Measurements from ENCODE around the gene YLPM1.

The YLPM1 gene

DNA sequence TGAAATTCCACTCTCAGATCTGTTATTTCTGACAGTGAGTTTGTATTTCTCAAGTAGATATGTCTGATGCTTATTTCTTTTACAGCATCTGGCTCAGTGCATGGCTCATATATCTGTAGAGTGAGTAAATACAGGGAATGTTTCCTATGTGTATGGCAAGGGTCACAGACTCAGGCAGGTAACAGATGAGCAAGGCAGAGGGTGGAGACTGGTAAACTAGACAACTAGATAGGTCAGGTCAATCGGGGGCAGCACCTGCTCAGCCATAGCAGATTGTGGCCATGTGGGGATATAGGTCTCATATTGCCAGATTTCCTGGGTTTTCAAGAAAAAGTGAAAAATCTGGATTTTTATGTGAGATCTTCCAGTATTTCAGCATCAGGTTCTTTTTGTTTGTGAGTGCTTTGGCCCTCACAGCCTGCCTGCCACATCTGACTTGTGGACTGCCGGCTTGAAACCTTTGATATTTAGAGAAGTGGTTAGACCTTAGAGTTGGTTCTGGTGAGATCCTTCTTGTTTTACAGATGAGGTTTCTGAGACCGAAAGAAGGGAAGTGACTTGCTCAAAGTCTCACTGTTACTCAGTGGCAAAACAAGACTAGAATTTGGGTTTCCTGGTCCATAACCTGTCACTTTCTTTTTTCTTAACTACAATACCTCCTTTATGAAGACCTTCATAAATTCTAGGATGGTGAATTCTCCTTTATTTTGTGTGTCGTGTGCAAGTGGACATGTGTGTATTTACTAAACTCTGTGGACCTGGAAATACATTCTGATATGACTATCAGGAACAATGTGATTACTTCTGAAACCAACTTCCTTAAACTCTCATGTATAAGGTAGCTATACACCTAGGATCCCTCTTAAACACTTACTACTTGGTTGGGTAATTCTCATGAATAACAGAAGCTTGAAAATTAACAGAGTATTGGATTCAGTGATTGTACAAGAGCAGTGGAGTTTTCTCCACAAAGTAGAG is 78.4 kb downstream of the YLPM1 start:
- no peak for DNase-seq

DNA sequence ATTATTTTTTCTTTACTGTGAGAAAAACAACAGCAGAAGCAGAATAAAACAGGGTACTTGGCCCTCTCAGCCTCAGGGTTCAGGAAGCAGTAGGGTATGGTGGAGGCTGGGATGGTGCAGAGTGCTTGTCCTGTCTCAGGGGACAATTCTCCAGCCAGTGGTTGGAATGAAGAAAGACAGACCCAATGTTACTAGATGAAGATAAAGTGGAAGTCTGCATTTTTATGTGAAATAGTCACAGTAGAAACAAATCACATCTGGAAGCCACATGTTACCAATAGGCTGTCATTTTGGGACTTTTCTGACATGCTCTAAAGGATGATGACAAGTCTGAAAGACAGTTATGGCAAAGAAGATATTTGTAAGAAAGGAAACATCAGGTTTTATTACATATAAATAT is 80.5 kb downstream of the YLPM1 start:
- no peak for DNase-seq

DNA sequence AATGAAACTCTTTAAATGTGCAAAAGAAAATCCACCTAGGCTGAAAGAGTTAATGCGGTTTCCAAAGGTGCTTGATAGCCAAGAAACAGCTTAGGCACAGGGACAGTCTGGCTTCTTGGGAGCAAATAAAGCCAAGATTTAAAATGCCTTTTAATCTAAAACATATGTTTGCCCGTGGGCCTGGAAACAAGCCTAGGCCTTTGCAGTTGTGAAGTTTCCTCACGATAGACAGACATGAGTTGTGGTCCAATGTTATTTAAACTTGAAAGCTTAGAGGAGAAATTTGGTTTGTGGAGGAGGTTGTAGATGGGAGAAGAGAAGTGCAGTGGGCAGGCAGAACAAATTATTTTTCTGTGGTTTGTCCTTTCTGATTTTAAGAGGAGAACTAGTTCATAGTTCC is 83.1 kb downstream of the YLPM1 start:
- no peak for DNase-seq

DNA sequence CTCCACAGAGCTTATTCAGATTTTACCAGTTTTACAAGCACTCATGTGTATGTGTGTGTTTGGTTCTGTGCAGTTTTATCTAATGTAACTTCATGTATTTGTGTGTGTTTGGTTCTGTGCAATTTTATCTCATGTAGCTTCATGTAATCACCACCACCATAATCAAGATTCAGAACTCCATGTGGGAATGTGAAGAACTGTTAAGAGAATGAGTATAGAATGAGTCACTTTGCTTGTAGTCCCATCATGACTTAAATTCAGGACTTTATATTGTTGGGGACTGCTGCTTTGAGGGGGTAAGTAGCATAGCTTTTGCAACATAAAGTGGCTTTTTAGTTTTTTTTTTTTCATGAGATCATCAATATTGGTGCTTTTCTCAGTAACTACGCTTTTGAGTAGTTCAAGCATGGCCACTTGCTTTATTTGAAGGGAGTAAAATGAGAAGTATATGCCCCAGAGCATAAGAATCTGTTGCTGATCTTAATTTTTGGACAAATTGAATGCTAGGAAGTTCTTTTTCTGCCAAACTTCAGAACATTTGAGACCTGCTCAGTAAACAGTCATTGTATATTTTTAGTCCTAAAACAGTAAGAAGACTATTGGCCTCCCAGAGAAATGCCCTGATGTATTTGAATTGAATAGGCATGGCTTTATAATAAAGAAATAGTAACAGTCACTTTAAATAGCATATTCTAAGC is 84.0 kb downstream of the YLPM1 start:
- no peak for DNase-seq

DNA sequence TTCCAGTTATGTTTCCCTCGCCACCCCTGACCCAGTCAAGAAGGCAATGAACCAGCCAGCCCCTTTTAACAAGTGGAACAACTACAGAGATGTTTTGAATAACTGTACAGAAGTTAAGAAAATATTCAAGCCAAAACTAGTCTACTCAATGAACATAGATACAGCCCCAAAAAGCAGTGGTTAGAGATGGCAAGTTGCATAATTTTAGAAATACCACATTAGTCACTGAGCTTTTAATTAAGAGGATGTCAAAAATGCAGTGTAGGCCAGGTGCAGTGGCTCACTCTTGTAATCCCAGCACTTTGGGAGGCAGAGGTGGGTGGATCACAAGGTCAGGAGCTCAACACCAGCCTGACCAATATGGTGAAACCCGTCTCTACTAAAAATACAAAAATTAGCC is 85.7 kb downstream of the YLPM1 start:
- DNase-seq, result no peak

DNA sequence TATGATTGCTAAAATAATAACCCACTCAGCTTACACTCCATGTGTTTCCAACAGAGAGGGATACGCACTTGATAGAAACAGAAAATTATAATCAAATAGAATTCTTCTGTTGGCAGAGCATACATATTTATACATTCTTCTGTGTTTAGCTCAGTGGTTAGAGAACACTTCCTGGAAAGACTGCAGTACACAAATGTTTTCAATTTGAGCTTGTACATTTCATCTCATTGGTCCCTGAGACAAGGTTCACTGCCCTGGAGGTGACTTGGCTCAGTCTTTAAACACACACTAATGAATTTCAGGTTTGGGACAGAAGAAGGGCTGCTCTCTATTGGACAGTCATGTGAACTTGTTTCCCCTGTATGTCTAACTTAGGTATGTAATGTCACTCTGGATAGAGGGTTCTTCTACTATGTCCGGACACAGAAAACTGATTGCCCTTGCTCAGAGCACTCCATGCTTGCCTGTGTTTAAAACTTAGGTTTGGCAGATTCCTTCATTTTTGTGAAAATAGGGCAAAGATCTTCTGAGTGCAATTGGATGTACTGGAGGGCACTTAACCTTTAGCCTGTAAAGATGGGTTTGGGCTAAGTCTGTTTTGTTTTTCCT is 89.9 kb downstream of the YLPM1 start:
- DNase-seq, result no peak

DNA sequence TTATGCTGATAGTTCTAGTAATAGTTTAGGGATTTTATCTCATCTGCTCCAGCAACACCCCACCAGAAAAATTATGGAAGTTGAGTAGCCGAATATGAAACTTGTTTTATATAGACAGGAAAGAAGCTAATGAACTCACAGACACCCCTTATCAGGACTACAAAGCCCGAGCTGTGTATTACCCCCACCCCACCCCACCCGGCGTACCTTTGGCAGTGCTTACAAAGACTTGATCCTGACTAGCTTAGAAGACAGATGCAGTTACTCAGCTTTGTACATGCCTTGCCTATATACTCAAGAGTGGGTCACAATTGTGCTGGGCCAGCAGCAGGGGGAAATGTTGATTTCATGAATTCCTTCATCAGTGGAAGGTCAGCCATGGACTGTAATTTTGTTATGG is 90.5 kb downstream of the YLPM1 start:
- DNase-seq, result no peak

DNA sequence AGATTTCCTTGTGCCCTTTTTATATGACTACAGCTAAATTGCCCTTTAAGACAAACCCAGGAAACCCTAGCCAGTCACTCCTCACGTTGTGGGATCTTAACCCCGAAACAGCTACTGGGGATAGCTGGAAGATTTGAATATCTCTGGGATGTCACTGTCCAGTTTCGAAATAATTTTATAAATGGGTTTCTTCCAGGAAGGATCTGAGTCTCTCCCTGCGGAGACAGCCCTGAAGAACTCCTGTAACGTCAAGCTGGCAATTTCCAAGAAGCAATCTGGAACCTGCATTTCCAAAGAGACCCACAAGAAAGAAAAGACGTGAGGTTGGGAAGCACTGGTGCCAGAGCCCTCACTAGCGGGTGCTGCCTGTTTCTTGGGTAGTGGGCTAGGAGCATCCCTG is 91.9 kb downstream of the YLPM1 start:
- no peak for DNase-seq

DNA sequence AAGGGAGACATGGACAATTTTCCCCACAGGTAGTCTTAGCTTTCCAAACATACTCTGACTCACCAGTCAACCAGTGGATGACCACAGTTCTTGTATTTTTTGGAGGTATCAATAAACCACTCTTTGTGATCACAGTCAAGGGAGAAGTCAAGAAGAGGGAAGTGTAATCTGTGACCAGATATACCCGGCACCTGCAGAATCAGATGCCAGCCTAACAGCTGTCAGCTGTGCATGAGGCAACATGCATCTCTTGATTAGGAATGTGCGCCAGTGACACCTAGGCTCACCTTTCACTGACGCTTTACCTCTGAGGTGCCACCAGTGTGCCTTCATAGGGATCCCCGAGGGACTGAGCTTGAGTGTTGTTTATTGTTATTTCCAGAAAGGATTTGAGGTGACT is 92.8 kb downstream of the YLPM1 start:
- DNase-seq, result peak; percentile 79

DNA sequence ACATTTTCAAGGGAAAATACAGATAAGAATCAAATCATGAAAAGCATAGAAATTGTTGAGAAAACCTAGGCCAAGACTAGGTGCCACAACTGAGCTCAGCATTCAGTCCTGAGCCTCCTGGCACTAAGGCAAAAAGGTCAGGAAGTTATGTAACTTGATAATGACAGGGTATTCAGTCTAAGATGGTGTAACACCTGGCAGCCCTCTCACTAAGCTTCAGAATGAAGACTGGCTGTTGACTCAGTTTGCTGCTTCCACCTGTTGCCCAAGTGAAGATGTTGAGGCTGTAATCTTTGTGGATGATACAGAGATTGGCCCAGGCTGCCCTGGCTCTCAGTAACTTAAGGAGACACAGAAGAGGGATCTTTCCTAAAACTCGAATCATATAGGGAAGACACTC is 93.2 kb downstream of the YLPM1 start:
- peak; percentile 24 for DNase-seq

DNA sequence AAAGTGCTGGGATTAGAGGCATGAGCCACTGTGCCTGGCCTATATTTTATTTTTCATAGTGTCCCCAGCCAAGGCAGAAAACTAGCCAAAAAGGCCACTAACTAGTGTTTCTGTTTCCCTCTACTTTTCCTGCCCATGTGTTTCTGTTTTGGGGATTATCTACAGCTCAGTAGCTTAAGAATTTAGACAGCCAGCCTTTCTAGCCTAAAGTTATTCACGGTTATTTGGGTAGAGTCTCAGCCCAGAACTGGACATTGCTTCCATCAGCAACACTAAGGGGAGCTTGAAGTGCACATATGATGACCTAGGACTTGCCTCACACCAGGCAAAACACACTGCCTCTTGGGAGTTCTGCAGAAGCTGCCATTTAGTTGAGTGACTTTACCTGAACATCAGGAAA is 94.9 kb downstream of the YLPM1 start:
- DNase-seq, result no peak

DNA sequence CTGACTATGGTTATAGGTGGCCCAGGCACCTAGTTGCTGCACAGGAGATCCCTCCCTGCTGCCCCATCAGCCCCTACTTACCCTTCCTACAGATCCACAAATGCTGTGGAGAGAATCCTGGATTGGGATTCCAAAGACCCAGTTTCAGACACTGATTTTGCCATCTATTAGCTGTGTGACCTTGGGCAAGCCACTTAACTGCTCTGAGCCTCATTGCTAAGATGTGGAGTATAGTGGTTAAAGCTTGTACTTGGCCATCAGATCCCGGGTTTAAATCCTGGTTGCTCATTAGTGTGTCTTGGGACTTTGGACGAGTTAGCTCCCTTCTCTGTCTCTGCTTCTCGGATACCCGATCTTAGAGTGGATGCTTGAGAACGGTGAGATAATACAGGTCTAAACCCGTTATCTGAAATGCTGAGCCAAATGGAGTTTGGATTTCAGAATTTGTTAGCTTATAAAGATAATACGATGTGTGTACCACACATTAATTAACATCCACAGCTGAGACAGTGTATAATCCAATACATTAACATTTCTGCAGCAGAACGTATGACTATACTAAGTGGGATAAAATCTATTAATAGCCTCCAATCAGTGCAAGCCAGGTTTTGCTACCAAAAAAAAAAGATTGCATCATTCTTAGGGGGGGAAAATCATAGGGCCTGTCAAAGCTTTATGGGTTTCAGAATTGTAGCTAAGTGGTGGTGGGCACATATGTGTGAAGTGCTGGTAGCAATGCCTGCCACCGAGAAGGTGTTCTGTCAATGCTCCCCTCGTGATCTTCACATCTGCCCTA is 96.8 kb downstream of the YLPM1 start:
- no peak for DNase-seq

DNA sequence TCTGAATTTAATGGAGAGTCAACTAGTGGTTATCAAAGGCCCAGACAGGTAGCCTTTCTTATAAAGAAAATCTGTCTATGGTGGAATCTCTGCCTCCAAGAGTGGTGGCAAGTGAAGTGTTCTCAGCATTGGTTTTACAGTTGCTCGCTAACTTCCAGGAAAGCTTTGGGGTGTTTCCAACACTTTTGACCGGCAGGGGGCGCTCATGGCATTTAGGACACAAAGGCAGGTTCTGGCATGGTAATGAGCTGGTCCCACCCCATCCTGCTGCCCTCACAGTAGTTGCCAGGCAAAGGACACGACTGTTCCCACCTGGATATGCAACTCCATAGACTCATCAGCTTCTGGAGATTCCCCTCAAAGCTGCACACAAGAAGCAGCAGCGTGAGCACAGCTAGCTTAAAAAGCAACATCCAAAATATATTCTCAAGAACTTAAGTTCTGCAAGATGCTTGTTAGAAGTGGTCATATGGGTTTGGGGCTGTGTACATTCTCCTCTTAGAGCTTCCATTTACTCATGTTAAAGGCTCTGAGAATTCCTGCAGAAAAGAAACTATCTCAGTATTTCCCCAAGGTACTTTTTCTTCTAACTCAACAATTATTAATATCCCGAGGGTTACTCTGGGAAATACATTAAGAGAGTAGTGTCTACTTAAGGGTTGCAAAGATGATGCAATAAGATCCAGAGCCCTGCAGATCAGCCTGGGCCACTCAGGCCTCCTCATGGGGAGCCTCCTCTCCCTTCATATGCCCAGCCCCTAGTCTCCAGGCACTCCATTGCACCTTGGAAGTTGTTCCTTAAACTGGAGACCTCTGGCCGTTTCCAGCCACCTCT is 98.0 kb downstream of the YLPM1 start:
- DNase-seq, result peak; percentile 74

DNA sequence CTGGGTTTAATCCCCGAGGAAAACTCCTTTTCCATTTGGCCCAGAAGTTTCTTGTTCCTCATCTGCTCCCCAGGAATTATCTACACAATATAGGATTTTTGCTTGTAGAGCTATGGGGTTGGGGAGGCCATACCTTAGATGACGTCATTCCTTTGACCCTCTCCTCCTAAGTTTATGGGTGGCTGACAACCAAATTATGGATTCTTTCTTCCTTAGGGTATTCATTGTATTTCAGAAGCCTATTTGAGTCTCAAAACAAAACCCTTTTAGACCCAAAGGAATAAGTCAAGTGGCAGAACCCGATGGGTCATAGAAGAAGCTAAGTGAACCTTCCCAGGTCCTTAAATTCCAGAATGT is 98.6 kb downstream of the YLPM1 start:
- DNase-seq, result no peak

DNA sequence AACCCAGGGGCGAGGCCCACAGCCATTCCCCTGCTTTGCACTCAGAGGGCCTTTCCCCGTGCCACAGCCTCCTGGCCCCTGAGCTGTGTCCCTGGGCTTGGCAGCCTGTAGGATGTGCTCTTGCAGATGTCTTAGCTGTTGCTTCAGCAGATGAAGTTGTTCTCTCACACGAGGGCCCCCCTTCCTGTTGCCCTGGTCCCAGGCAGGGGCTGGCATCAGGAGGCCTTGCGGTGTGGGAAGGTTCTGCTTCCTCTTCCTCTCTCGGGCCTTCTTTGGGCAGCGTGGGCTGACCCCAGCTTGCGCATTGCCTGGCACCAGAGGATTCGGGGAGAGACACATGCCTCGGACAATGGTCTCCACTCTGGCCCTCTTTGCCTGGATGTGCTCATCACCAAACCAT is 100.2 kb downstream of the YLPM1 start:
- DNase-seq, result no peak

DNA sequence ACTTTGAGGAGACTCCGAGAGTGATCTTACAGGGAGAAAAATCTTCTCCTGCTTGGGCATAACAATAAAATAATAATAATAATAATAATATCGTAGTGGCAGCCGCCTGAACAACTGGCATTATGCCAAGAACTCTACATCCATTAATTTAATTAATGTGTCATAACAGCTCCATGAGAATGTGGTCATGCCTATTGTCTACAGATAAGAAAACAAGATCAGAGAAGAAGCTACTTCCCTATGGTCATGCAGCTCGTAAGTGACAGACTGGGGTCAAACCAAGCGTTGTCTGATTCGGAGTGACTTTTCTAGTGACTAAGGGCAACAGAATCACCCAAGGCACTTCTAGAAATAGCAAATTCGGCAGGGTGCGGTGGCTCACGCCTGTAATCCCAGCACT is 101.1 kb downstream of the YLPM1 start:
- no peak for DNase-seq

DNA sequence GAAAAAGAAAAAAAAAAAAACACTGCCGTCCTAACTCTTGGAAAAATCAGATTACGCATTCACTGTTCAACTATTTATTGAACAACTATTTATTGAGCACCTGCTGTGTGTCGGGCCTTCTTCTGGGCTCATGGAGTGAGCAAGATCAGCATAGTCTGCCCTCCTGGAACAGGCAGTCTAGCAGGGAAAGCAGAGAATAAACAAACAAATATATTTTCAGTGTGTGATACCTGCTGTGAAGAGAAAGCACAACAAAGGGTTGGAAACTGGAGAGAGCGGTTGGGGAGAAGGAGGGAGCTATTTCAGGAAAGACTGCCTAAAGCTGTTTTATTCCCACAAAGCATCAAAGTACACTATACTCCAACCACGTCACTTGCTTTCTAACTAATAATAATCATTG is 102.0 kb downstream of the YLPM1 start:
- DNase-seq, result no peak

DNA sequence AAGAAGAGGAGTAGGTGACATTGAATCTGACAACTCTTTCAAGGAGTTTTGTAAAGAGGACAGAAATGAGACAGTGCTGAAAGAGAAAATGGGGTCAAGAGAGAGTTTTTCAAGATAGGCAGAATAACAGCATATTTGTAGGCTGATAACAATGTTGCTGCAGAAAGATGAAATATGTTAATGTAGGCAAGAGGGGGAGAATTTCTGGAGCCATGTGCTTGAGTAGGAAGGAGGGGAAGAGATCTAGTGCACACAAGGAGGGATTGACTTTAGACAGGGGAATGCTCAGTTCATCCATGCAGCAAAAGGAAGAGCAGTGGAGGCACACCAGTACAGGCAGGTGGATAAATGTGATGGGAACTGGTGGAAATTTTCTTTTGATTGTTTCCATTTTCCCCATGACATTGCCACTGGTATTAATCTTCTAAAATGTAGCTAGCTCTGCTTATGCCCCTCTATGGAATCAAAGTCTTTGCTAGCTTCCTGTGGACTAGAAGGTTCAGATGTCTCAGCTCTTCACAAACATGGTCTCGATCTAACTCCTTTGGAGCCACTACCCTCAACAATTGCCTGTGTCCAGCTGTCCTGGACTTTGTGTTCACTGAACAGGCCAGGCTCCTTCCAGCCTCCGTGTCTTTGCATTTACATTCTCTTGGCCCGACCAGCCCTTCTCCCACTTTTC is 103.7 kb downstream of the YLPM1 start:
- DNase-seq, result no peak

DNA sequence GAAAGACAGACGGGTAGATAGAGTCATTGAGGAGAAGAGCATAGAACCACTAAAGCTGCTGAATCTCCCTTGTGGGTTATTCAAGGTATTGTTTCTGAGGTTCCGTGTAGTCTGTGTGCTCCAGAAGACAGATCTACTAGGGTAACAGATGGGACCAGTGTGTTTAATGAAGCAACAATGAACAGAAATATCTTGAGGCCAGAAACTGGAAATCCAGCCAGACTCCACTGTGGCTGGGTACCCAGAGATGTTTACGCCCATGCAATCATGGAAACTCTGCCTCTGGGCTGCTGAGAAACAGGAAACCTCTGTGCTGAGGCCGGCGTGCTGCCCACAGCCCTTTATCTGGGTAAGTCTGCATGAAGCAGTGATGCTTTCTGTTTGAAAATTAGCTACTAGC is 104.6 kb downstream of the YLPM1 start:
- DNase-seq, result peak; percentile 43

DNA sequence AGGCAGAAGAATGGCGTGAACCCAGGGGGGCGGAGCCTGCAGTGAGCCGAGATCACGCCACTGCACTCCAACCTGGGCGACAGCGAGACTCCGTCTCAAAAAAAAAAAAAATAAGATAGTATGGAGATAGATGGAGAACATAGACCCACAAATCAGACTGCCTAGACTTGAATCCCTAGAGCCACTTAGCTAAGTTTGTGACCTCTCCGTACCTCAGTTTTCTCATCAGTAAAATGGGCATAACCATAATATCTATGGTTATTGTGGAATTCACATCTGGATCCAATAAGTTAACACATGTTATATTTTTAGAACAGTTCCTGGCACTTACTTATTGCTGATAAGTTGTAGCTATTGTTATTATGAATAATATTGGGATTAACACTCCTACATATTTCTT is 105.6 kb downstream of the YLPM1 start:
- no peak for DNase-seq

DNA sequence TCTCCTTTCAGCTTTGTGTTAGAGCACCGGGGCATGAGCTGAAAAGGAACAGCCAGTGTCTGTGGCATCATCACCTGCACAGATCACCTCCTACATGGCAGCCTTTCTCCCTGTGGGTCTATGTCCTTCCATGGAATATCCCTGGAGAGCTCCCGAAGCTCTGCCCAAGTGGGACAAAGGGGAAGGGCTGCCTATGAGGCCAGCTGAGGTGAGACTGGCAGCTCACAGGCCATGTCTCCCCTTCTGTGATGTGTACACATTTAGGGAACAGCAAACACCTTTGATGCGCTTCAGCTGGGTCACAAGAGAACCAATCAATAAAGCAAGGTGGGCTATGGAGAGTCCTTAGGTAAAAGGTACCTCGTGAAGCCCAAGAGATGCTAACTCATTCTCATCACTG is 108.7 kb downstream of the YLPM1 start:
- DNase-seq, result no peak

DNA sequence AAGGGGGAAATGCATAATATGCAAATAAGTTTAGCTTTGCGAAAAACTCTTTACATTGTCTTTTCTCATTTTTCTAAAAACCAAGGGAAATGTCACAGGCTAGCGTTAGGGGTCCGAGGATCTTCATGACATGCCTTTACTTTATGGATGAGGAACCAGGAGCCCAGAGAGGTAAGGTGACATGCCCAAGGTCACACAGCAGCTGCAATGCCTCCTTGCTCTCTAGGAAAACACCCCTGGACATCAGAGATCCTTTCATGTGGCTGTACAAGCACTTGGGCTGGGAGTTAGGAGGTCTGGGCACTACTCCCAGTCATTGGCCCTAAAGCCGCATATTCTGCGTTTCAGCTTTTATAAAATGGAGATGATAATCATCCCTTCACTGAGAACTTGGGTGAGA is 112.1 kb downstream of the YLPM1 start:
- DNase-seq, result no peak
